ENCODE results near the gene PPP2R2B.

Gene PPP2R2B

DNA sequence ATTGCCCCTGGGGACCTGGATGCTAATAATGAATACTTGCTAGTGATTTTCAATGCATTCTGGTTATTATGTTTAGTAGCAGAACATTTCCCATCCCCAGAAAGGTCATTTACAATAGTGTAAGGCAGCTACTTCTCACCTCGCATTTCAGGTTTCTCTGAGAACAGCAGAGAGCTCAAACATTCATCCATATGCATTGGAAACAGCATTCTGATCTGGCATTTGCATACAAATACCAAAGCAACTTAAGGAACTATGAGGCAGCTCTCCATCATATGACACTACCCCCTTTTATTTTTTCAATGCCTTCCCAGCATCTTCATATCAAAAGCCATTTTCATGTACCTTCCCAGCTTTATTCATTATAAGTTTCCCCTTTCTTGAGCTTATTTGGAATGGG lies 6.4 kb downstream of the PPP2R2B start:
- TF ChIP-seq, protein P1, sequence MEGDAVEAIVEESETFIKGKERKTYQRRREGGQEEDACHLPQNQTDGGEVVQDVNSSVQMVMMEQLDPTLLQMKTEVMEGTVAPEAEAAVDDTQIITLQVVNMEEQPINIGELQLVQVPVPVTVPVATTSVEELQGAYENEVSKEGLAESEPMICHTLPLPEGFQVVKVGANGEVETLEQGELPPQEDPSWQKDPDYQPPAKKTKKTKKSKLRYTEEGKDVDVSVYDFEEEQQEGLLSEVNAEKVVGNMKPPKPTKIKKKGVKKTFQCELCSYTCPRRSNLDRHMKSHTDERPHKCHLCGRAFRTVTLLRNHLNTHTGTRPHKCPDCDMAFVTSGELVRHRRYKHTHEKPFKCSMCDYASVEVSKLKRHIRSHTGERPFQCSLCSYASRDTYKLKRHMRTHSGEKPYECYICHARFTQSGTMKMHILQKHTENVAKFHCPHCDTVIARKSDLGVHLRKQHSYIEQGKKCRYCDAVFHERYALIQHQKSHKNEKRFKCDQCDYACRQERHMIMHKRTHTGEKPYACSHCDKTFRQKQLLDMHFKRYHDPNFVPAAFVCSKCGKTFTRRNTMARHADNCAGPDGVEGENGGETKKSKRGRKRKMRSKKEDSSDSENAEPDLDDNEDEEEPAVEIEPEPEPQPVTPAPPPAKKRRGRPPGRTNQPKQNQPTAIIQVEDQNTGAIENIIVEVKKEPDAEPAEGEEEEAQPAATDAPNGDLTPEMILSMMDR (IDR thresholded peaks at IDR 0.05): no peak

DNA sequence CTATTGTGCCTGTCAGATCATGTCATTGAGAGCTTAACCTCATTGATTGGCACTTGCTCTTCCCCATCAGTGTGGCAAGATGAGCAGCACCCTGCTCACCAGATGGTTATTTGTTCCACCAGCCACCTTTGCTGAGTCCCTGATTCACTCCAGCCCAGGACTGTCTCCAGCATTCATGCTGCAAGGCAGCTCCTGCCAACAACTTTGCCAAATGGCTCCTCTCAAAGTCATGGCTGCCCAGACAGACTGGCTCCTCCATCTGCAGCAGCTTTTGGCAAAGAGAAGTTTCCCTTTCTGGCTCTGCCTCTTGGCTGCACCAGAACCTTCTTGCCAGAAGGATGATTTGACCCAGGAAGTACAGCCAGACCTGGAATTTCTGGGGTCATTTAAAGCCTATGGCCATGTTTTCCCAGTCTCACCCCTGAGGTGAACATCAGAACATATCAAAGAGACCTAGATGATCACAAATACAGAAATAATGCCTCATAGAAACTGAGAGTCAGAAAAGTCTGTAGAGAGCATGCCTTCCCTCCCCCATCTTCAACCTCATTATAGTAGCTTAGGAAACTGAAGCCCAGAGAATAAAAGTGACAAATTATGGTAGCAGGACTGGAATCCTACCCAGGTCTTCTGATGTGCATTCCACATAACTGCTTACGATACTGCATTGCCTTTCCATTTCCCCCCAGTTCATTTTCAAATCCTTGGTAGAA lies 10.4 kb downstream of the PPP2R2B start:
- TF ChIP-seq, protein P1 (IDR thresholded peaks at IDR 0.05): no peak

DNA sequence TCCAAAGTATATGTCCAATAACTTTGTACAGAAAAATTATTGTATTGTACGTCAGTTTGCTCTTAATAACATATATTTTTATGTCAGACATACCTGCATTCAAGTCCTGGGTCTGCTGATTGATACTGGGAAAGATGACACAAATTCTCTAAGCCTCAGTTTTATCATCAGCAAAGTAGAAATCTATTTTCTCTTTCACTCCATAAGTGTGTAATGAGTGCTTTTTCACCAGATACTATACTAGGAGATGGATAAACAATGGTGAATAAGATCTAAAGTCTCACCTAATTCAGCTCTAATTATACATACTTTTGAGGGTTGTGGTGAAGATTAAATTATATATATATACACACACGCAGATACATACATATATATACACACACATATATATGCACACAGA lies 12.3 kb downstream of the PPP2R2B start:
- TF ChIP-seq, protein P1 (IDR thresholded peaks at IDR 0.05): no peak

DNA sequence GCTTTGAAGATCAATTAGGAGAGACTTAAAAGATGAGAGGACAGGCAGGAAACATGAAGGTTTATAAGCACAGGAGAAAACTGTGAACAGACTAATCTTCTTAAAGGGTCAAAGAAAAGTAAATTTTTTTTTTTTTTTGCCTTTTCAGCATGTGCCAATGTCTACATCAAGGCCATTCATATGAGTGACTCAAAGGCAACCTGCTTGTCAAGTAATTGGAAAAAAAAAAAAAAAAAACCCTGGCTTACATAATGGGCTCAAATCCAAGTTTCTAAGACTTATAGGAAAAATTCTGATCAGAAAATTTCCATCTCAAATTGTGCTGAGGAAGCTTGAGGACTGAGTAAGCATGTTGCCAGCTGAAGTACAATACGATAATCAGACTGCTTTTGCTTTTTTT lies 15.9 kb downstream of the PPP2R2B start:
- TF ChIP-seq, protein P1 (IDR thresholded peaks at IDR 0.05): no peak

DNA sequence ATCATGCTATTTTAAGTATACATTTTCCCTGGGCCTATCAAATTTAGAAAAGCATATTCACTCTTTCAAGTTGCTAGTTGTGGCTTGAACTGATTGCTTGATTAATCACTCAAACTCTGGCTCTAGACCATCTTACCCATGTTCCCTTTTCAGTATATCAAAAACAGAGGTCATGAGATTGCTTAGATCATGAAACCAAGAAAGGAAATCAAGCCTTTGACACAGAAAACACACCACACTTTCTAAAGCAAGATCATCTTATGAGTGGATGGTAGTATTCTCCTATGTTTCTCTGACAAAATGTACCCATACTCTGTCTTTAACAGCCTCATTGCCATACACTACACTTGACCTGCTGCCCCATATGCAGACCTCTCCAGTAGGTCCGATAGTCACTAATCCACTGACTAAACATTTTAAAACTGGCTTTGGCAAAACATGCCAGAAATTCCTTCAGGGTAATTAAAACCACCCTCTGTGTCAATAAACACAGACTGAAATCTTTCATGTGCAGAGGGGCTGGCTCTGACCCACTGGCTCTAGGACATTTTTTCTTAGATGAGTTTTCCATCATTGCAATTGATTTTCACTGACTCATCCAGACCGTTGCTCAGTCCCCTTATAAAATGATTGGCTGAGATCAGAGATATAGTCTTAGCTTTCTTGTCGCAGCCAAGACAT lies 18.2 kb downstream of the PPP2R2B start:
- TF ChIP-seq, protein P1 (IDR thresholded peaks at IDR 0.05): no peak

DNA sequence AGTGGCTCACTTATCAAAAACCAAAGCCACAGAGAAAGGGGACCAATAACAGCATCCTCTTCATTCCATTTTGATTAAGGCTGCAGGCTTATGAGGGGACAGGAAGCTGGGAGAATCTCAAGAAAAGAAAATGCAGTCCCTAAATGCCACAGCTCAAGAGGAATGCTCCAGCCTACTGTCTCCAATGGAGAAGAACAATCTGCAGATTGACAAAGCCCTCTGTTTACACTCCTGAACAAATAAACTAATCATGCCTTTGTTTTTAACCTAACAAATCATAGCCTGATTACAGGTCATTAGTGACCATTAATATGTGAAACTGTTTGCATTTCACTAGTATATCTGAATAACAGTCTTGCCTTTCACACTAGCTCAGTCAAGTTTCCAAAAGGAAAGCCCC lies 26.5 kb downstream of the PPP2R2B start:
- TF ChIP-seq, protein P1 (IDR thresholded peaks at IDR 0.05): no peak

DNA sequence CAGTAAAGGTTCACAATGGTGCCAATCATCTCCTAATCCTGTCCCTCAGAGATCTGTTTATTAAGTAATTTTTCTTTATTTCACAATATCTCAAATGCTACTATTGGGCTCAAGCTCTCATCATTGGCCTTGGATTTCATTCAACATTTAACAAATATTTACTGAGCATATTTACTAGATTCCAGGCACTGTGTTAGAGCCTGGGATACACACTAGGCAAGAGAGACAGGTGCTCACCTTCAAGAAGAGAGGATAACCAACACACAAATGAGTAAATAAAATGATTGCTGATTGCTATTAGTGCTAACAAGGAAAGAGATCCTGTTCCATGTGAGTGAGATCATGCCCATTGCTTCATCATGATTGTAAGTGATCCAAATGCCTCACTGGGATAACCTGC lies 27.4 kb downstream of the PPP2R2B start:
- TF ChIP-seq, protein P1 (IDR thresholded peaks at IDR 0.05): no peak

Measured in LNCAP (cell line).